Gastrocnemius medialis (tissue), 4 donors: ENCODE results near the gene HYAL2. TPM values are rescaled to one million over a fixed set of nuclear protein-coding genes. Genes with fewer than 3 reads are reported as not detected.

ENCODE experiments used
- ATAC-seq, 2 donors: fragments of 150-250 bp; one replicate each; pipeline ENCODE4 v1.9.1; 2016
- DNase-seq, 2 donors: peaks; one replicate each; pipeline ENCODE4 v3.0.0-alpha.2; 2019
- H3K27ac ChIP-seq, 4 donors: fragments of 200-600 bp; sonication (generic); 1 replicate in 1 of 4; 2 replicates in 3 of 4; pipeline ENCODE4 v1.5.1; 2016 to 2018; ENCODE audit warnings: mild to moderate bottlenecking in 2 of 4, moderate library complexity in 1 of 4
- H3K27me3 ChIP-seq, 3 donors: fragments of 200-600 bp; sonication (generic) in 2 of 3; 1 replicate in 1 of 3; 2 replicates in 2 of 3; pipeline versions ENCODE4 v1.5.1 to v1.6.0; 2016 to 2019; ENCODE audit warnings: mild to moderate bottlenecking in 1 of 3, moderate library complexity in 1 of 3
- H3K36me3 ChIP-seq, 2 donors: fragments of 200-600 bp; sonication (generic) in 1 of 2; one replicate each; pipeline ENCODE4 v1.5.1; 2017 to 2018
- H3K4me1 ChIP-seq, 2 donors: fragments of 200-600 bp; sonication (generic) in 1 of 2; one replicate each; pipeline ENCODE4 v1.5.1; 2016 to 2017; ENCODE audit warnings: mild to moderate bottlenecking in 2 of 2
- H3K4me3 ChIP-seq, 4 donors: fragments of 200-600 bp; sonication (generic) in 3 of 4; 1 replicate in 1 of 4; 2 replicates in 3 of 4; pipeline ENCODE4 v1.5.1; 2016 to 2019; ENCODE audit warnings: mild to moderate bottlenecking in 2 of 4
- H3K9me3 ChIP-seq, 3 donors: fragments of 200-600 bp; sonication (generic) in 2 of 3; 1 replicate in 1 of 3; 2 replicates in 2 of 3; pipeline ENCODE4 v1.5.1; 2016 to 2019
- CTCF ChIP-seq, 5 experiments: fragments of 450-650 bp in 3 of 5; fragments of 200-600 bp in 2 of 5; sonication (generic) in 2 of 5; IDR thresholded peaks in 4 of 5; conservative IDR thresholded peaks in 1 of 5; 1 replicate in 4 of 5; 2 replicates in 1 of 5; pipeline ENCODE4 v1.5.1; 2016 to 2019; ENCODE audit warnings: antibody characterized with exemption in 5 of 5, mild to moderate bottlenecking in 3 of 5, moderate library complexity in 3 of 5
- POLR2A ChIP-seq, 2 donors: fragments of 450-650 bp; IDR thresholded peaks; one replicate each; pipeline ENCODE4 v1.6.1; 2017; ENCODE audit warnings: antibody characterized with exemption in 2 of 2, mild to moderate bottlenecking in 2 of 2, moderate library complexity in 2 of 2
- in situ Hi-C, 4 donors: fragments of 200-750 bp; cut with MboI; loops; one replicate each; pipeline versions ENCODE4 v1.15.0 to v1.8.0; 2017; ENCODE audit warnings: low sequenced_read_pairs in 4 of 4
- intact Hi-C: fragments of 100-400 bp; cut with DNase I; formaldehyde crosslinking; loops from one replicate; pipeline ENCODE4 v1.15.1; 2023; ENCODE audit warnings: low total_unique reads
- total RNA-seq, 4 donors: library from RNA; depleted of rRNA; stranded (reverse); fragments of >200 nt; gene quantifications; one replicate each; pipeline versions ENCODE4 v1.1.0 to v1.2.3, GENCODE V29; 2016

The HYAL2 gene
- total RNA-seq, 4 donors from 2014 or later = 47.0 to 69.8 (median 65.4) TPM

- peaks cover 0 to 5% of the 10 kb centered on the region in 2 donors for H3K4me1 ChIP-seq
- ATAC-seq = peak; percentile 77 to 86
- no peaks in the 10 kb centered on the region for H3K36me3 ChIP-seq
- TF ChIP-seq POLR2A (IDR thresholded peaks at IDR 0.05) (no peak), CTCF (IDR thresholded peaks at IDR 0.05 in 4 of 5, conservative IDR thresholded peaks at IDR 0.05 in 1 of 5) (no peak)
- peak; percentile 56 to 63 for DNase-seq
- peak overlapping the region in 1 of 4 donors; percentile 38 for H3K27ac ChIP-seq
- H3K9me3 ChIP-seq = no peaks in the 10 kb centered on the region
- H3K4me3 ChIP-seq = peak overlapping the region; percentile 53 to 81 (median 60)
- no peaks in the 10 kb centered on the region for H3K27me3 ChIP-seq
- in situ Hi-C loops (loop anchor here in 1 of 4 donors (25.0 kb wide), 1 partner anchor 172 kb away; no protein-coding TSS in a partner anchor), intact Hi-C loops (no loop called here)
These were observed 42.7 kb upstream of the HYAL2 start for GRCh38 chr3:50365080-50365841.

- TF ChIP-seq CTCF (IDR thresholded peaks at IDR 0.05 in 4 of 5, conservative IDR thresholded peaks at IDR 0.05 in 1 of 5) (no peak), POLR2A (IDR thresholded peaks at IDR 0.05) (no peak)
- ATAC-seq = peak in 1 of 2 donors; percentile 39
- DNase-seq = no peak
- H3K4me1 ChIP-seq = peaks cover 0 to 5% of the 10 kb centered on the region in 2 donors
- H3K36me3 ChIP-seq = no peaks in the 10 kb centered on the region
- H3K4me3 ChIP-seq = peak overlapping the region; percentile 53 to 81 (median 60)
- intact Hi-C loops = no loop called here
- peak overlapping the region in 1 of 4 donors; percentile 38 for H3K27ac ChIP-seq
- in situ Hi-C loops = loop anchor here in 1 of 4 donors (25.0 kb wide), 1 partner anchor 173 kb away; no protein-coding TSS in a partner anchor
- H3K9me3 ChIP-seq = no peaks in the 10 kb centered on the region
- H3K27me3 ChIP-seq = no peaks in the 10 kb centered on the region
These were observed 42.1 kb upstream of the HYAL2 start for GRCh38 chr3:50364573-50365079.

- ATAC-seq (peak in 1 of 2 donors; percentile 8), DNase-seq (no peak)
- Histone ChIP-seq H3K4me3 (peak overlapping the region in 3 of 4 donors; percentile 34 to 84 (median 79)), H3K36me3 (peaks cover 0 to 22% of the 10 kb centered on the region in 2 donors), H3K9me3 (no peaks in the 10 kb centered on the region), H3K27me3 (no peaks in the 10 kb centered on the region), H3K27ac (peak overlapping the region in 2 of 4 donors; percentile 47 to 93), H3K4me1 (peaks cover 41 to 45% of the 10 kb centered on the region in 2 donors)
- no peak for TF ChIP-seq CTCF (IDR thresholded peaks at IDR 0.05 in 4 of 5, conservative IDR thresholded peaks at IDR 0.05 in 1 of 5)
- TF ChIP-seq POLR2A (IDR thresholded peaks at IDR 0.05) = no peak
- intact Hi-C loops (loop anchor here (5.0 to 10.0 kb wide), 3 partner anchors 208 to 1035 kb away; partner anchors contain the start of genes C3orf18, CISH, HEMK1 and RBM15B), in situ Hi-C loops (loop anchor here in 1 of 4 donors (25.0 kb wide), 1 partner anchor 178 kb away; no protein-coding TSS in a partner anchor)
These were observed 37.2 kb upstream of the HYAL2 start for GRCh38 chr3:50359760-50360110.

- Histone ChIP-seq H3K27me3 (no peaks in the 10 kb centered on the region), H3K9me3 (no peaks in the 10 kb centered on the region), H3K4me1 (peaks cover 40 to 43% of the 10 kb centered on the region in 2 donors), H3K36me3 (peaks cover 0 to 28% of the 10 kb centered on the region in 2 donors), H3K27ac (peak within 1 kb of the TSS; percentile 93 to 97 (median 94)), H3K4me3 (peak within 1 kb of the TSS; percentile 79 to 99 (median 82))
- intact Hi-C loops (loop anchor here (5.0 to 10.0 kb wide), 3 partner anchors 208 to 1036 kb away; partner anchors contain the start of genes C3orf18, CISH, HEMK1 and RBM15B), in situ Hi-C loops (loop anchor here in 1 of 4 donors (25.0 kb wide), 1 partner anchor 178 kb away; no protein-coding TSS in a partner anchor)
- peak; percentile 97 to 99 for ATAC-seq
- TF ChIP-seq POLR2A (IDR thresholded peaks at IDR 0.05) = peak; percentile 75 to 79
- TF ChIP-seq CTCF (IDR thresholded peaks at IDR 0.05 in 4 of 5, conservative IDR thresholded peaks at IDR 0.05 in 1 of 5) = no peak
- peak; percentile 99 for DNase-seq
These were observed 36.6 kb upstream of the HYAL2 start, which contains the start of gene TMEM115 for GRCh38 chr3:50358911-50359759. Gene TMEM115, minus strand, starts transcription at chr3:50359521. Its CDS starts 458 bp downstream, at chr3:50359063.
